Activated CD8-positive, alpha-beta memory T cell treated with anti-CD3 and anti-CD28 coated beads for 36 hours (primary cell): Measurements from ENCODE around the gene DTX4. TPM values are rescaled to one million over a fixed set of nuclear protein-coding genes. Genes with fewer than 3 reads are reported as not detected.

ENCODE experiments used
- CTCF ChIA-PET: fragments of 350-600 bp; sonication (Branson Sonifier 250); formaldehyde crosslinking; loops from one replicate; lab custom pipeline; 2021; ENCODE audit warnings: antibody characterized with exemption; lab: Charles Lee
- POLR2A ChIA-PET: fragments of 350-600 bp; sonication (Branson Sonifier 250); formaldehyde crosslinking; loops from one replicate; lab custom pipeline; 2021; ENCODE audit warnings: antibody characterized with exemption; lab: Charles Lee
- total RNA-seq, 2 experiments: library from RNA; stranded (reverse); gene quantifications; one replicate each; pipeline ENCODE4 v1.2.3, GENCODE V29; 2021

DTX4 gene
- total RNA-seq, 2 experiments from 2014 or later = 0.08 TPM

DNA sequence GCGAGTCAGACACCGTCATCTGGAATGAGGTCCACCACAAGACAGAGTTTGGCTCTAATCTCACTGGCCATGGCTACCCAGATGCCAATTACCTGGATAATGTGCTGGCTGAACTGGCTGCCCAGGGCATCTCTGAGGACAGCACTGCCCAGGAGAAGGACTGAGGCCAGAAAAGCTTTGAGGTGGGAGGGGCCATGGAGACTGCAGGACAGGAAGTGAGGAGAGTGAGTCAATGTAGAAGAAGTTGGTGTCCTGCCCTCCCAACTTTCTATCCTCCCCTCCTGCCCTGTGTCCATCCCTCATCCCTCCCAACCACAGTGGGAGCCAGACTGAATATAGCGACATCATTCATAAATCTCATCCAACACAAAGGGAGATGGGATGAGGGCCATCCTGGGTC lies 32.8 kb downstream of the DTX4 start:
- ChIA-PET POLR2A (no interaction called here), CTCF (interaction anchor here (1.9 kb wide), 1 partner anchor 33 kb away, joined by 10 read pairs; the partner anchor contains the start of gene DTX4)

- POLR2A ChIA-PET = no interaction called here
- CTCF ChIA-PET = interaction anchor here (1.1 to 1.9 kb wide), 2 partner anchors 12 to 34 kb away, joined by 3 to 10 read pairs; partner anchors contain the start of gene DTX4
Observed at GRCh38 chr11:59205648-59206047, 33.7 kb downstream of the DTX4 start.

DNA sequence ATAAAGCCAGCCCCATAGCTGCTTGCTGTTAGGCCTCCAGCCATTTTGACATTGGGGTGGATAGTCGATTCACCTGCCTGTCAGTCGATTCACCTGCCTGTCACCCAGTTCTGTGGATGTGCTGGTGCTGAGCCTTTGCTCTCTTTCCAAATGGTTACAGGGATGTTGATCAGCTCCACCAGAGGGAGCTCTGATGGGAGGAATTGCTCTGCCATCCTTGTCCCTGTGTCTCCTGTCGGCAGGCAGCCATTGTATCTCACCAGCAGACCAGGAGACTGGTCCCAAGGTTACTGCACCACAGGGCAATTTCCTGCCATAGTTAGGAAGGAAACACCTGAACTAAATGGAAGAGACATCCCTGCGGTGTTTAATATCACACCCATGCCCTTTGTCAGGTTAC lies 34.7 kb downstream of the DTX4 start:
- ChIA-PET POLR2A (no interaction called here), CTCF (interaction anchor here (0.6 to 1.9 kb wide), 3 partner anchors 13 to 35 kb away, joined by 3 to 10 read pairs (median 3); partner anchors contain the start of gene DTX4)

DNA sequence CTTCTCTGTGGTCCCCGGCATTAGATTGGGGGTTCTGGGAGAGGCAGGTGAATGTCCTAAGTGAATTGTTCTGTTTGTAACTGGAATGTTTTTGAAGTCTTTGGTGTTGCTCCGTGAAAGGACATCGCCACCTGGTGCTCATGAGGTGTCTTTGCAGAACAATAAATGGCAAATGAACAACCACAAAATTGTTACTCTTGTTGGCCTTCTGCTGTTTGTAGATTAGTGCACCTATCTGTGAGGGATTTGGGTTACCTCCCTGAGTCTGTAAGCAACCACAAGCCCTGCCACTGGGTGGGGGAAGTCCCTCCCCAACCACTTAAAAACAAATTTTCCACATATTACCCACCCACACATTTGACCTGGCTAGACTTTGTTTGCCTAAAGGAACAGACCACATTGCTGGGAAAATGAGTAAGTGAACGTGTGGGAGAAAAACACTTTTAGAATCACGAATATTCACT lies 36.1 kb downstream of the DTX4 start:
- ChIA-PET CTCF (no interaction called here), POLR2A (no interaction called here)

DNA sequence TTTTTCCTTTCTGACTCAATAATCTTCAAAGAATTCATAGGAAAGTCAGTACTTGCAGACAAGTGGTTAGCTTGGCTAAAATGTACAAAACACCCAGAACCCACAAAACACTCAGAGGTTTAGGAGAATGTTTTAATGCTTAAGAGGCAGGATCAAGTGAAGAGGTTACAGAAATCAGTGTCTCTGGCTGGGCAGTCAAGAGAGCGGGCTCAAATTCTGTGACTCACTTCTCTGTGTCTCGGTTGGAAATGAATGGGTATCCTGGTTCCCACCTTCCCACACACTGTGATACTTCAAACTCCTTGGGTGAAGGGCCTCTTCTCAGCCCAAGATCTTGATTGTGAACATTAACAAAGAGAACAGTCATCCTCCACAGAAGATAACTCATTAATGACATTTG lies 37.0 kb downstream of the DTX4 start:
- ChIA-PET CTCF (interaction anchor here (1.5 kb wide), 1 partner anchor 42 kb away, joined by 3 read pairs; no protein-coding TSS in a partner anchor), POLR2A (no interaction called here)

- ChIA-PET CTCF (no interaction called here), POLR2A (no interaction called here)
Observed at GRCh38 chr11:59212222-59212621, 40.3 kb downstream of the DTX4 start.

GRCh38 chr11:59212744-59213631 lies 41.1 kb downstream of the DTX4 start, which contains the start of gene MPEG1:
Gene MPEG1, minus strand, starts transcription at chr11:59212927. Its CDS starts 62 bp downstream, at chr11:59212865.
- CTCF ChIA-PET = no interaction called here

DNA sequence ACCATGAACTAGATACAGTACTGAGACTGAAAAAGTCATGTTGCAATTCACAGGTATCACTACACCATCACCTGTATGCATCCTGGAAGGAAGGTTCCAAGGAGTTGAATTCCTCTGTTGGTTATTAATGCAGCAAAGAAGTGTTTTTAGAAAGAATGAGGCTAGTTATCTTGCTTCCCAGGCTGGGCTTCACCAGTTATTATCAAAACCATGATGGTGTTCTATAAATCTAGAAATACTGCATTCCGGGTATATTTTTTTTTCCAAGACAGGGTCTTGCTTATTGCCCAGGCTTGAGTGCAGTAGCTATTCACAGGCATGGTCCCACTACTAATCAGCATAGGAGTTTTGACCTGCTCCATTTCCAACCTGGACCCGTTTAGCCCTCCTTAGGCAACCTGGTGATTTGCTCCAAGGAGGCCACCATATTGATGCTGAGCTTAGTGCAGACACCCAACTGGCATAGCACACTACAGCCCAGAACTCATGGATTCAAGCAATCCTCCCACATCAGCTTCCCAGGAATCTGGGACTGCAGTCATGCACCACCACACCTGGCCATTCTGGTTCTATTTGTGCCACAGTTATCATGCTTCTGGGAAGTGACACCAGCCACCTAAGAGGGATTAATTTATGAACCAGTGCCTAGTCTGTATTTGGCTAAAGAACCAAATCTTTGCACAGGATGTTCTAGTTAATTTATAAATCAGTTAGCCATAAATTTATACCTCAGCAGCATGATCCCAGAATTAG lies 42.4 kb downstream of the DTX4 start:
- ChIA-PET POLR2A (no interaction called here), CTCF (no interaction called here)

More at GRCh38 chr11:59212744-59213631, 41.1 kb downstream of the DTX4 start, which contains the start of gene MPEG1:
- POLR2A ChIA-PET = no interaction called here

DNA sequence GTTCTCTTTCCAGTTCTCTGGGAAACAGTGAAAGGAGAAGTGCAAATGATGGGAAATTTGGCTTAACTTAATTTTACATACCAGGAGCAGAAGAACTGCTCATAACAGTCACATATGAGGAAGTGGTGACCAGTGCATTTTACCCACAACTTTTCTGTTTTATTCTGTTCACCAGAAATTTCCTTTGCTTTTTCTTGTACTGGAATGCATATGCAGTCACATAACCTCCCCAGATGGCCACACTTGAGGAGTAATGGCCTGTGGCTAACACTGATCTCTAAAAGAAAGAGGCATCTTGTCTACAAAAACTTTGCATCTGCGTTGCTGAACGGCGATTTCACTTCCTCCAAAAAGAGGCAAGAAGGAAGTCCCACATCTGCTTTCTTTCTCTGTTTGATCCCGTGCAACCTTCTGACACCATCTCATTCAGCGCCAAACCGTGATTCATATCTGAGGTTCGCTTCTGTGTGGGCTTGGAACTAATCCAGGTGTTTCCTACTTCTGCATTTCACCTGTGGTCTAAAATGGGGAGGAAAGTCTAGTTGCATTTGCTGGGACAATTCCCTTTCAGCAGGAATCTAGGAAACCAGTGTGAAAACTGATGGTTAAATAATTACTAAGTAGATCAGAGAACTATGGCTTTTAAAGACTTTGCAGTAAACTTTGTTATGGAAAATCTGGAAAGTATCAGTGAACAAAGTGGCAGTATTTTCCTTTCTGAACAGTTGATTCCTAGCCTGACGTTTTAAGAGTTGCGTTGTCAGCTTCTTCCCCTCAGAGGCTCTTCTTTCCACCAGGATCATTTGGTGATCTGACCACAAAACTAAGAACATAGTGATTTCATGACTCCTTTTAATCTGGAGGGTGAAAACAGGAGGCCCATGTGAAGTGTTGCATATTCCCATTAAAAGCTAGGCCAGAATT lies 45.0 kb downstream of the DTX4 start:
- POLR2A ChIA-PET = no interaction called here
- CTCF ChIA-PET = no interaction called here

- ChIA-PET CTCF (no interaction called here), POLR2A (no interaction called here)
Observed at GRCh38 chr11:59218319-59218718, 46.4 kb downstream of the DTX4 start.

GRCh38 chr11:59218893-59219292 lies 47.0 kb downstream of the DTX4 start:
- POLR2A ChIA-PET = no interaction called here
- CTCF ChIA-PET = no interaction called here

DNA sequence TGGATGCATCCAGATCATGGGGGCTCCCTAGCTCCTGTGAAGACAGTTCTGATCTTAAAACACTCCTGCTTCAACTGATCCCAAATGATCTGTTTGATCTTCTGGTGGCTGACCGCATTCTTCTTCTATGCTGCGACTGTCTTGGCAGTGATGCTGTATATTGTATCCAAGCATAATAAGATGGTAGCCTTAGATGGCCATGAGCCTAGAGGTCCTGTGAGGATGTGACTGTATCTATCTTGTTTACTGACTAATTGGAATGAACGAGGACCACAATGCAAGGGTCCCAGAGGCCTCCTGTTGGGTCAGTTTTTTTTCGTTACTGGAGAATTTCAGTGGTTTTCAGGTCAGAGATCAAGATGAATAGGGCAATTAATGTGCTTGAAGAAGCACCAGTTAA lies 47.9 kb downstream of the DTX4 start:
- CTCF ChIA-PET = no interaction called here
- POLR2A ChIA-PET = no interaction called here

DNA sequence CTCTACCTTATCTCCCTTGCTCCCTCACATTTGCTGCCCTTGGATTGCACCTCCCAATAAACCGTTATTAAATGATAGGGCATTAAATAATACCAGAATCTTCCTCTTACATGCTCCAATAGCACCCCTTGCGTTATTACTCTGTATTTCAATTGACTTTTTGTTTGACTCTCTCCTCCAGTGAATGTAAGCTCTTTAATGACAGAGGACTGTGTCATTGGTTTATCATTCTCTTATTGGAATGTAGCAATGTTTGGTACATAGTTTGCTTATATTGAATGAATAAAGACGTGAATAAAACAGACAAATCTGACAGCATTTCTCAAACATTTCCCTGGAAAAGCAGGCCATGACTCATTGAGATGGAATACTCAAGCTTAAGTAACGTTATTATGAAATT lies 49.5 kb downstream of the DTX4 start:
- POLR2A ChIA-PET = no interaction called here
- CTCF ChIA-PET = interaction anchor here (3.1 kb wide), 1 partner anchor 50 kb away, joined by 7 read pairs; the partner anchor contains the start of gene DTX4

- ChIA-PET POLR2A (no interaction called here), CTCF (interaction anchor here (3.1 kb wide), 1 partner anchor 51 kb away, joined by 7 read pairs; the partner anchor contains the start of gene DTX4)
Observed at GRCh38 chr11:59222464-59223060, 50.6 kb downstream of the DTX4 start.

DNA sequence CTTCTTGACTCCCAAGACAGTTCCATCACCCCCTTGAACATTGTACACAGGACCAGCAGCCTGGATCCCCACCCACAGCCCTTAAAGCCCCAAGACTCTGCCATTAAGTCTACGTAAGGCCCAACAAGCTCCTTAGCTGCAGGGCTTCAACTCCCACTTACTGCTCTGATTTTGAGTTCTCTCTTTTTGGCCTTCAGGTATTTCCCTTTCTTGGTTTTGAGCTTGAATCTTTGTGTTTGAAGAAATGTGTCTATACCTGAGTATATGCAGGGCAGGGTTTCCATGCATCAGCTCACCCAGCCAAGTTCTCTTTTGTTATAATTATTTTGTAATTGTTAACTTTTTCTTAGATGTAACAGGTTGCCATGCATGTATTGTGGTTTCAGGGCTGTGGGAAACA lies 51.2 kb downstream of the DTX4 start:
- ChIA-PET CTCF (interaction anchor here (3.1 kb wide), 1 partner anchor 51 kb away, joined by 7 read pairs; the partner anchor contains the start of gene DTX4), POLR2A (no interaction called here)

GRCh38 chr11:59223611-59224010 lies 51.7 kb downstream of the DTX4 start:
- ChIA-PET CTCF (interaction anchor here (3.1 kb wide), 1 partner anchor 52 kb away, joined by 7 read pairs; the partner anchor contains the start of gene DTX4), POLR2A (no interaction called here)

DNA sequence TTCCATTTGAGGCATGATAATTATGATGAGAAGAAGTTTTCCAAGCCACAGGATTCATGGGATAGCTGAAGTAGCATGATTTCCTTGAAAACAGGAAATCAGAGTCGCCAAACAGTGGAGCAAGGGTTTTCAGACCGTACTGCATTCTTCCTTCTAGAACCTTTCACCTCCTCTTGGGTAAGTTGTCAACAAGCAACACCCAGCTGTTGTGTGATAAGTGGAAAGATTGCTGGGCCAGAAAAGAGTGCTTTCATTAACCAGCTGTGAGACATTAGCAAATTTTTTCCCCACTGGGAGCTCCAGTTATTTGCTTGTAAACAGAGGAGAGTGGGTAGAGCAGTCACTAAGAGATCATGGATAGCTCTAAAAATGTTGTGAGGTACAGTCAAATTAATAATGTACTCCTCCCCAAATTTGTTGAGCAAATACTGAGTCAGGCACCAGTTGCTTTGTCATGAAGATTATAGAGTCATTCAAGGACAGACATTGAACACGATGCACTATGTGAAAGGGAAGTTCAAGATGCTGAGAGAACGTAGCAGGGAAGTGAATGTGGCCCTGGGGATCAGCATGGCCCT lies 52.5 kb downstream of the DTX4 start:
- CTCF ChIA-PET = interaction anchor here (3.1 kb wide), 1 partner anchor 53 kb away, joined by 7 read pairs; the partner anchor contains the start of gene DTX4
- POLR2A ChIA-PET = no interaction called here

DNA sequence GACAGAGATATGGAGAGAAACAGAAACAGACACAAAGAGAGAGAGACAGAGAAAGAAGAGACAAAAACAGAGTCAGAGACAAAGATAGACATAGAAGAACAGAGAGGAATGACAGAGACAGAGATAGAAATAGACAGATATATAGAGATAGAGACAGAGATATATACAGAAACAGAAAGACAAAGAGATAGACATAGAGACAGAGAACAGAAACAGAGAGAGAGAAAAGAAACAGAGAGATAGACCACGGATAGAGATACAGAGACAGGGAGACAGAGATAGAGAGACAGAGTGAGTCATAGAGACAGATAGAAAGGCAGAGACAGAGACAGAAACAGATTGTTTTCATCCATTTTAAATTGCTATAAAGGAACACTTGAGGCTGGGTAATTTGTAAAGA lies 53.1 kb downstream of the DTX4 start:
- ChIA-PET POLR2A (no interaction called here), CTCF (no interaction called here)
